DMS53 (cell line): ENCODE results near the gene PAGR1.
"Not testable (repeated sequence)": the region's sequence is repeated elsewhere in the genome, so short reads cannot be mapped to it uniquely, and the experiment has no call there.

Source experiments
- DNase-seq: peaks from one replicate; lab custom pipeline; 2025; lab: John Stamatoyannopoulos, UW

PAGR1 gene

DNA sequence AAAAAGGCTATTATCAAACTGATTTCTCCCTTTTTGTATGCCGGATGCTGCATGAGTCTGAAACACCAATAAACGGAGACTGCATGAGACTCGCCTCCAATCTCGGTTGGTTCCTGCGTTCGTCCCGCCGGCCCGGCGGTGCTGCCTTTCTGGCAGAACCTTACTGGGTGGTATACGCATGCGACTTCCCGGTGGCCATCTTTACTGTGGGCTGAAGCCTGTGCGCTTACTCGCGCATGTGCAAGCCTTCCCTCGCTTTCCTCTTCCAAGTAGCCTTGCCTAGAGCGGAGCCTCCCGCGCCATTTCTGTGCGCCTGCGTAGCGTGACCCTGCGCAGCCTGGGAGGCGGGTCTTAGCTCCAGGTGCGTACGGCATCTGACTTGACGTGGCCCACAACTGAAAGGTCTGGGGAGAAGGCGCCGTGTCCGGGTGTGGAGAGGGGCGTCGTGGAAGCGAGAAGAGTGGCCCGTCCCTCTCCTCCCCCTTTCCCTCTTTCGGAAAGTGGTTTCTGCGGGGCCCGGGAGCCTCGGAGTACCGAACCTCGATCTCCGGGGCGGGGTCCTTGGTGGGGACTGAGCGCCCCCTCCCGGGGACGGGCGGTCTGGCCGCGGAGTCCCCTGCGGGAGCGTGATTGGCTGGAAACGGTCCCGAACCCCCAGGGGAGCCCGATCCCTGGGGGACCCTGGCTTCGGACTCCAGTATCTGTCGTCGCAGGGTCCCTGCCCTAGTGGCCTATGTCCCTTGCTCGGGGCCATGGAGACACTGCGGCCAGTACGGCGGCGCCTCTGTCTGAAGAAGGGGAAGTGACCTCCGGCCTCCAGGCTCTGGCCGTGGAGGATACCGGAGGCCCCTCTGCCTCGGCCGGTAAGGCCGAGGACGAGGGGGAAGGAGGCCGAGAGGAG, at the start of gene PAGR1:
PAGR1 (plus strand) TSS at position 360 of the 901 bp plus-strand sequence; CDS start at position 734, 374 bp downstream.
- peak; percentile 99 for DNase-seq

DNA sequence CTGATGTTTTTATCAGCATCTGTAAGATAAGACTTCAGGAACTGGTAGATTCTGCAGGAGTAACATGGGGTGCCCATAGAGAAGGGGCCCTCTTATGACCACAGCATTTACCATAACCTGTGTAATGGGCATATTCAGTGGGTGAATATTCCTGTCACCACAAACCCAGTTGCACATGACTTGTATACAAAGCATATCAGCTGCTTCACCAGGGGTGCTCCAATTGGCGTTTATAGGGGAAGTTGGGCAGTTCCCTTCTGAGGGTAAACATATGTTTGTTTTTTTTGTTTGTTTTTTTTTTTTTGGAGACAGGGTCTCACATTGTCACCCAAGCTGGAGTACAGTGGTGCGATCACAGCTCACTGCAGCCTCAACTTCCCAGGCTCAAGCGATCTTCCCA, 49.4 kb upstream of the PAGR1 start:
- DNase-seq, result no peak

- no peak for DNase-seq
These were observed 48.9 kb upstream of the PAGR1 start for GRCh38 chr16:29767062-29767461.

DNA sequence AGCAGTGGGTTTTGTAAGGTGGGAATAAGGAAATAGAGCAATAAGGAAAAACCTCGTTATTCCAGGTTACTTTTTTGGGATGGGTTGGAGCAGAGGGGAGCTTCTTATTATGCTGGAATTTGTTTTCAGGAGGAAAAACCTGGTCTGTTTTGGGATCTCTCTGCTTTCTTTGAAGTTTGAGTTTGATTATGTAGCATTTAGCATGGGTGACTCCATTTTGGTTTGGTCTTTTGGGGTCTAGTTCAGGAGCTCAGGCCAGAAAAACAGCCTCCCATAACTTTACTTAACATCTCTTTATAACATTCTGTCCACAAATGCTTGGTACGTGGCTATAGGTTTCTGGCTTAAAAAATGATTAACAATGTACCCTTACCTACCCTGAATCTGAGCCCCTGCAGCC, 46.4 kb upstream of the PAGR1 start:
- DNase-seq, result no peak

DNA sequence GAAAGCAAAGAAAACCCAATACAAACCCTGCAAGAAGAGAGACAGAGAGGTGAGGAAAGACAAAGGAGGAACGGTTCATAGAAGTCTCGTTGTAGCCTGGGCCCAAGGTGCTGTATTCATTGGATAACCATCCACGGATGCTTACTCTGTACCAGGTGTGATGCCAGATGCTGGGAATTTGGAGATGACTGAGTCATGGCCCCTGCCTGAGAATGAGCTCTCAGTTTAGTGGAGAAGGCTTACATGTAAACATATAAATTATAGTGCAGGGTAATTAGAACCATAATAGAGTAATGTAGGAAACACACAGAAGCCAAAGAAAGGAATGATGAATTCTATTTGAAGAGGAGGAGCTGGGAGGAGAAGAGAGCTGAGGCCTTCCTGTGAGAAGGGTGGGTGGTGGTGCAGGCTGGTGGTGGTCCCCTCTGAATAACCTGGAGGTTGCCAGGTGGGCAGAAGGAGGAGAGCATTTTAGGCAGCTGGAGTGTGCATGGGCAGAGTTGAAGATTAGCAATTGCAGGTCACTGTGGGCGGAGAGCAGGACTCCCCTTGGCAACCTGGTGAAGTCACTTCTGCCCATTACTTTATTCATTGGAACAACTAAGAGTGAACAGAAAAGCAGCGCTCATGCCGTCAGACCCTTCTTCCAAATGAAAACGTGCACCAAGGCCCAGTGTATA, 45.6 kb upstream of the PAGR1 start:
- DNase-seq, result no peak

DNA sequence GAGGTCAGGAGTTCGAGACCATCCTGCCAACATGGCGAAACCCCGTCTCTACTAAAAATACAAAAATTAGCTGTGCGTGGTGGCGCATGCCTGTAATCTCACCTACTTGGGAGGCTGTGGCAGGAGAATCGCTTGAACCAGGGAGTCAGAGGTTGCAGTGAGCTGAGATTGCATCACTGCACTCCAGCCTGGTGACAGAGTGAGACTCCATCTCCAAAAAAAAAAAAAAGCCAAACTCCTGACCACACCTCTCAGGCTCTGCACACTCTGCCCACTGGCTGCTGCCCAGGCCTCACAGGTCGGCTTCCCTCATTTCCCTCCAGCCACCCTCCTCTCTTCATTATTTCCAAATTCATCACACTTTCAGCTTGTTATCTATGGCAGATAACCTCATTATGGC, 43.6 kb upstream of the PAGR1 start:
- not testable (repeated sequence) for DNase-seq

- DNase-seq, result no peak
These were observed 41.2 kb upstream of the PAGR1 start for GRCh38 chr16:29774730-29775129.

GRCh38 chr16:29775742-29776408, 40.1 kb upstream of the PAGR1 start:
- peak; percentile 5 for DNase-seq

GRCh38 chr16:29777576-29778350, 38.2 kb upstream of the PAGR1 start, which contains the start of gene ZG16:
ZG16 (plus strand) TSS chr16:29778256; CDS start chr16:29779267, 1,011 bp downstream.
- peak; percentile 37 for DNase-seq

GRCh38 chr16:29779474-29779873, 36.5 kb upstream of the PAGR1 start:
- no peak for DNase-seq

- DNase-seq, result not testable (repeated sequence)
These were observed 32.6 kb upstream of the PAGR1 start for GRCh38 chr16:29783094-29783953.

DNA sequence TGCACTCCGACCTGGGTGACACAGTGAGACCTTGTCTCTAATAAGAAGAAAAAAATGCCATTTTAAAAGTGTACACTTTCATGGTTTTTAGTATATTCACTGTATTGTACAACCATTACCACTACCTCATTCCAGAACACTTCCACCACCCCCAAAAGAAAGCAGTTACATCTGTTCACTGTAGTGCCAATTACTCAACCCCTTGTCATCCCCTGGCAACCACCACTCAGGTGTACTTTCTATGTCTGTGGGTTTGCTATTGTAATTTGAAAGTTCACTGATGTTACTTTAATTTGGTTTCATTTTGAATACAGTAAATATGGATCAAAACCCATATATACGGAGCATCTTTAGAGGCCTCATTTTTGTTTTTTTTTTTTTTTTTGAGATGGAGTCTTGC, 31.8 kb upstream of the PAGR1 start:
- no peak for DNase-seq

DNA sequence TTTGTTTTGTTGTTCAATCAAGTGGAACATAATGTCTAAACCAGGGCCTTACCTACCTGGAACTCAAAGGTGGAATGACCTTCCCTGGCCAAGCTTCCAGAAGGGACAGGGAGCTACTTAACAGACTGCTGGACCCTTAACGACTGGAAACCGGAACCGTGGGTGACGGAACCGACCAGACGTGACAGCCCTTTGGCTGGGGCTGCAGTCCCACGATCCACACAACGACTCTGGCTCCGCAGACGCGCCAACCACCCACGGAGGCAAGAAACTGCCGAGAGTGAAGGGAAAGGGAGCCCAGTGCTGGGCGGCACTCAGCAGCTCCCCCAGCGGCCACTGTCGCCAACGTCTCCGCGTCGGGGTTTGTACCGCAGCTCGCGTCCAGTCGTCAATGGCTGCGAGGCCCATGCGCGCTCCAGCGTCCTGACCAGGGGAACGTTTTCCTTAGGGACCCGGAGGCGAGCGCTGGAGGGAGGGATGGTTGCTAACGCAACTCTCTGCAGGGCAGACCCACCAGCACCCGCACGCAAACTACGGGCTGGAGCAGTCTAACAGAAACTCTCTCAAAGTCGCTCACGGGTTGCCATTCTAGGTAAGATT, 31.0 kb upstream of the PAGR1 start:
- DNase-seq, result no peak

- DNase-seq, result not testable (repeated sequence)
These were observed 28.8 kb upstream of the PAGR1 start for GRCh38 chr16:29787155-29787554.

DNA sequence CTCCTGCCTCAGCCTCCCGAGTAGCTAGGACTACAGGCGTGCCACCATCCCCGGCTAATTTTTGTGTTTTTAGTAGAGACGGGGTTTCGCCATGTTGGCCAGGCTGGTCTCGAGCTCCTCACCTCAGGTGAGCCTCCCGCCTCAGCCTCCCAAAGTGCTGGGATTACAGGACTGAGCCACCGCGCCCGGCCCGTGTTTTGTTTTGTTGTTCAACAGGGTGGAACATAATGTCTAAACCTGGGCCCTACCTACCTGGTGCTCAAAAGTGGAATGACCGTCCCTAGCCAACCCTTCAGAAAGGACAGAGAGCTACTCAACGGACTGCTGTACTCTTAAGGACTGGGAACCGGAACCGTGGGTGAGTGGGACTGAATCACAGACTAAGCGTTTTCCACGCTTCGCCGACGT, 26.2 kb upstream of the PAGR1 start:
- peak; percentile 67 for DNase-seq

DNA sequence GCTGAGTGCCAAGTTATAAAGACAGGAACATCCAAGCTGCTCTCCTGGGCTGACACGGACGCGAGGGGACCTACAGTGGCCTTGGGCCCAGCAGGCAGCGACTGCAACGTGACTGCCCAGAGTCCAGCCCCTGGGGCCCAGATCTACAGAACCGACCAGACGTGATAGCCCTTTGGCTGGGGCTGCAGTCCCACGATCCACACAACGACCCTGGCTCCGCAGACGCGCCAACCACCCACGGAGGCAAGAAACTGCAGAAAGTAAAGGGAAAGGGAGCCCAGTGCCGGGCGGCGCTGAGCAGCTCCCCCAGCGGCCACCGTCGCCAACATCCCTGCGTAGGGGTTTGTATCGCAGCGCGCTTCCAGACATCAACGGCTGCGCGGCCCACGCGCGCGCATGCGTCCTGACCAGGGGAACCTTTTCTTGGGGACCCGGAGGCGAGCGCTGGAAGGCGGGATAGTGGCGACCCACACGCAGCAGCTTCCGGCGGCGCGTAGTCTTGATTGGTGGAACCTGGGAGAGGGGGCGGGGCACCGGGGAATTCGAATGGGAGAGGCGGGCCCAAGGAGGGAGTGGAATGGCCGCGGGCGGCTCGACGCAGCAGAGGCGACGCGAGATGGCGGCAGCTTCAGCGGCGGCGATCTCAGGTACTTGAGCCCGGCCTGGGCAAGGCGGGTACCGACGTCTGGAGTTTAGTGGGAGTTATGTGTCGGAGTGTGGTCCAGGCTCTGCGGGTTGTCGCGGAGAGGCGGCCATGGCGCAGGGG, 25.6 kb upstream of the PAGR1 start, which contains the start of gene KIF22:
KIF22 (plus strand) TSS at position 569 of the 766 bp plus-strand sequence; CDS start at position 578, 9 bp downstream.
- peak; percentile 98 for DNase-seq

- peak; percentile 40 for DNase-seq
These were observed 24.8 kb upstream of the PAGR1 start for GRCh38 chr16:29790949-29791844.
